RPMI7951 (cell line): ENCODE results near the gene ZDHHC17. TPM values are rescaled to one million over a fixed set of nuclear protein-coding genes. Genes with fewer than 3 reads are reported as not detected.

Experiments
- DNase-seq: peaks from one replicate; pipeline ENCODE4 v3.0.0-alpha.2; 2012; ENCODE audit warnings: low read depth
- total RNA-seq: library from RNA; depleted of rRNA; stranded (reverse); fragments of >200 nt; shearing (Covaris generic); gene quantifications from 2 replicates; pipeline ENCODE4 v1.2.3, GENCODE V29; 2014

ZDHHC17 gene
- total RNA-seq, 1 experiment from 2014 or later = 25.0 TPM

- peak; percentile 46 for DNase-seq
Observed at GRCh38 chr12:76878099-76878898, 114.4 kb downstream of the ZDHHC17 start.

DNA sequence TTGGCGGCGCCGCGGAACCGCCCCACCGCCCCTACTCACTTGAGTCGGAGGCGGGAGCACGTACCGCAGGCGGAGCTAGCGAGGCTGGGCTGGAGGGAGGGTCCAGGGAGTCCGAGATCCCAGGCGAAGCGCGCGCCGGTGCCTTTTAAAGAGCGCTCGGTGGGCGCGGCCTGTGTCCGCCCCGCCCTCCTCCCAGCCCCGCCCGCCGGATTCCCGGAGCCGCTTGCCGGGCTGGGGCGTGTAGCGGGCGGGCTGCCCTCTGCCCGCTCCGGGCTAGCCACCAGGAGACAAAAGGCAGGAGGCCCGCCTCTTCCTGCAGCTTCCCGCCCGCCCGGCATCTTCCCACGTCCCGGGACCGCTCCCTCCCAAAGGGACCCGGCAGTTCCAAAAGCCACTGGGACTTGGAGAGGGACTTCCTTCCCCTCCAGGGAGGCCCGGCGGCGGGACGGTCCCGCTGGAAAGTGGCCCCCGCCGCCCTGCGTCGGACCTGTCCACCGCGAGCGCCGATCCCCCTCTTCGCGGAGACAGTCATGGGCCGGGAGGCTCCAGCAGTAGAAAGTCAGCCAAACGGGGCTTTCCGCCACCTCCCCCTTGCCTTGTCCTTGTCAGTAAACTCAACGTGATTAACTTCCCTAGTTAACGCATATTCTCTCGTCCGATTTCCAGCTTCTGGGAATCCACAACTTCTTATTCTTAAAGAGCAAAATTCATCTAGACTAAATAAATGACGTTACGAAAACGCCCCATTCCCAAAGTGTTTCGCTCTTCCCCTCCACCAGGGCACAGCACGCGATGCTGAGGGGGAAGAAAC is 115.2 kb downstream of the ZDHHC17 start, which contains the start of gene CSRP2:
Gene CSRP2, minus strand, starts transcription at position 121 of the 811 bp plus-strand sequence. CDS start 12,759 bp downstream, outside the sequence.
- DNase-seq = peak; percentile 86

DNA sequence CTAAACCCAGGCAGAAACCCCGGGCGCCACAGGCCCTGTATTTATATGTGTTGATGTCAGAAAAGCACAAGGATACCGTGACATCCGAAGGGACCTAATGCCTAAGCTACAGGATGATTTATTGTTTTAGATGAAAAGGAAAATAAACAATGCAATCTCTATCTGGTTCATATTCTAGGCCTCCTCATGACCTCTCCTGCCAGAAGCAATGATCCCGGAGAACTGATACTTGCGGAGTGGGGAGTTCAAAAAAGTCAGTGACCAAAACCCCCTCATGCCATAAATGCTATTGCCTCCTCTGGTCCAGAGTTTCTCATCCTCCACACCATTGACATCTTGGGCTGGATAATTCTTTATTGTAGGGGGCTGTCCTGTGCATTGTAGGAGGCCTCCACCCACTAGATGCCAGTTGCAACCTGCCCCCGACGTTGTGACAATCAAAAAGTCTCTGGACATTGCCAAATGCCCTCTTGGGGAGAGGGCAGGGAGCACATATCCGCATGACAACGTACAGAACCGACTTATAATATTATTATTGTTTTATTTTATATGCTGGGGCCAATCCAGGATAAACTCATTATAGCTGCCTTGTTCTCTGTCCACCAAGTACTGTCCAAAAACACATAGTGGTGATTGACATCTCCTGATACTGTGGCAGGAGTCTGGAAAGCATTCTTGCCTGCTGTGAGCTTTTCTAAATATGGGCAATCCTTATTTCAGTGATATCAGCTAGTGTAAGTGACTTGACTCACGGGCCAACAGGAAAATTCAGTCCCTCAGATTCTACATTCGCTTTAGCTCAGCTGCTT is 116.0 kb downstream of the ZDHHC17 start:
- no peak for DNase-seq

- no peak for DNase-seq
Observed at GRCh38 chr12:76880519-76881023, 116.7 kb downstream of the ZDHHC17 start.

GRCh38 chr12:76881142-76881541 is 117.2 kb downstream of the ZDHHC17 start:
- DNase-seq = no peak

DNA sequence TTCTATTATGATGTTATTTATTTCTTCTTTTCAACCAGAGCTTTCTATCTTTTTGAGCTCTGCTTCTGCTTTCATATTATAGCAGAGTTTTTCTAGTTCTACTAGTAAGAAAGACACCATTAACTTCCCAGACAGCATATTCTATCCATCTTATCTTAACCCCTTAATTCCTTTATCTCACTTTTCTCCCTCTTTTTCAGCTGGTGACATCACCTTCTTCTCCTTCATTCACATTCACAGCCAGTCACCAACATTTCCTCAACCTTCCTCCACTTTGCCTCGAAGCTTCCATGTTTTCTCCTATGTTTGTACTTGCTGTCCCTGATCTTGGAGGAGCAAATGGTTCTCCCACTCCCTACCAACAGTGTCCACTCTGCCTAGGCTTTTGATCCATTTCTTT is 118.5 kb downstream of the ZDHHC17 start:
- no peak for DNase-seq

GRCh38 chr12:76883151-76883550 is 119.2 kb downstream of the ZDHHC17 start:
- no peak for DNase-seq

DNA sequence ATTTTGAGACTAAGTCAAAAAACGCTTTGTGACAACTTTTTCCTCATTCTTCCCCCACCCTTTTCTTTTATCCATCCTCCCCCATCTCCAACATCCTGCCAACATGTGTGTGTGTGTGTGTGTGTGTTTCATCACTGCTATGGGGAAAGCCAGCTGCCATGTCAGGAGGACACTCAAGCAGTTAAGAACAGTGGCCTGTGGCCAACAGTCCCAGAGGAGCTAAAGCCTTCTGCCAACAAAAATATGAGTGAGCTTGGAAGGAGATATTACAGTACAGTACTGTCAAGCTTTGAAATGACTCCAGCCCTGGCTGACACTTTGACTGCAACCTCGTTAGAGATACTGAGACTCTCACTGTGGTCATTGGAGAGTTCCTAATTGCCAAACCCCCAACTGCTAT is 119.9 kb downstream of the ZDHHC17 start:
- peak; percentile 55 for DNase-seq

DNA sequence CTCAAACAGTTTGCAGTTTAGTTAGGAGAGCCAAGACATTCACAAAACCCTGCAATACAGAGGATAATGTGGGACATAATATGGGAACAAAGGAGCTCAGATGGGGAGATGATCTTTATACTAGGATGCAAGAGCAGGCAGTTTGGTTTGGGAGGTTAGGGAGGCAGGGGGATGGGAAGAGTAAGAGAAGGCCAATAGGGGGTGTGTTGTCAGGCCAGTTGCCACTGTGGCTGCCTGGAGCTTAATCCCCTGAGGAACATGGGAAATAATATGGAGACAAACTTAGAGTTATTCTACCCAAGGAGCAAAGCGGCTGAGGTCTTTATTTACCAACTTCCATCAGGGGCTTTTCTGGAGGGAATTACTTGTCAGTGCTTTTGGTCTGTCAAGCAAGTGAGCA is 124.9 kb downstream of the ZDHHC17 start:
- no peak for DNase-seq

- DNase-seq = no peak
Observed at GRCh38 chr12:76890151-76891143, 126.5 kb downstream of the ZDHHC17 start.

- DNase-seq = no peak
Observed at GRCh38 chr12:76891609-76892008, 127.7 kb downstream of the ZDHHC17 start.

- DNase-seq = no peak
Observed at GRCh38 chr12:76895796-76896195, 131.9 kb downstream of the ZDHHC17 start.

- no peak for DNase-seq
Observed at GRCh38 chr12:76896274-76896673, 132.4 kb downstream of the ZDHHC17 start.

DNA sequence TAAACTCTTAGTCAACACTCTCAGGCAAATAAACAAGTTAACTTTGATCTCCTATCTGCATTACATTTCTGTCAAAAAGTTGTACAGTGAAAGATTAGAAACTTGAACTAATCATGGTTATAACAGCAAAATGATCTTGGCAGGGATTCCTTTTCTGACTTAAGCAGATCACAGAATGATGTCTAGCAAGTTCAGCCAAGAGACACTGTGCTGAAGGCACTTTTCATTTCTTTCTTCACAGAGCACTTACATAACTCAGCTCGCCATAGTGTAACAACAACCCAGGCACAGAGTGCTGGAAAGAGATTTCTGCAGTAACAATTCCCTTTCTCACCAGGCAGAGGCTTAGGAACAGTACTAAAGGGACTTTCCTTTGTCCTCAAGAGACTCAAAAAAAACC is 134.5 kb downstream of the ZDHHC17 start:
- no peak for DNase-seq

DNA sequence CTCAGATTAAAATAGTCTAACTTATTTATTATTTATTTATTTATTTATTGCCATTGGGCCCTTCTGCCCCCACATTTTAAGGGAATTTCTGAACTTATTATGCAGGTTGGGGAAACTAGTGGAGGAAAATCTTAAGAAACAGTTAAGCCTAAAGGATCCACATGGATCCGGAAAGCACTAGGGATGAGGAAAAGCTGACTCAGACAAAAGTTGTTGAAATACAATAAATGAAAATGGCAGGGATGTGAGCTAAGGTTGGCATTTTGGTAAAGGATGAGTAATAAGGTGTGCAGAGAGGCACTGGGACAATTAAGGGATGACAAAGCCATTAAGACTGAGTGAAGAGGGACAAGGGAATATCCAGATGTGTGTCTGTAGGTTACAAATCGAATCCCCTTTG is 135.6 kb downstream of the ZDHHC17 start:
- no peak for DNase-seq

DNA sequence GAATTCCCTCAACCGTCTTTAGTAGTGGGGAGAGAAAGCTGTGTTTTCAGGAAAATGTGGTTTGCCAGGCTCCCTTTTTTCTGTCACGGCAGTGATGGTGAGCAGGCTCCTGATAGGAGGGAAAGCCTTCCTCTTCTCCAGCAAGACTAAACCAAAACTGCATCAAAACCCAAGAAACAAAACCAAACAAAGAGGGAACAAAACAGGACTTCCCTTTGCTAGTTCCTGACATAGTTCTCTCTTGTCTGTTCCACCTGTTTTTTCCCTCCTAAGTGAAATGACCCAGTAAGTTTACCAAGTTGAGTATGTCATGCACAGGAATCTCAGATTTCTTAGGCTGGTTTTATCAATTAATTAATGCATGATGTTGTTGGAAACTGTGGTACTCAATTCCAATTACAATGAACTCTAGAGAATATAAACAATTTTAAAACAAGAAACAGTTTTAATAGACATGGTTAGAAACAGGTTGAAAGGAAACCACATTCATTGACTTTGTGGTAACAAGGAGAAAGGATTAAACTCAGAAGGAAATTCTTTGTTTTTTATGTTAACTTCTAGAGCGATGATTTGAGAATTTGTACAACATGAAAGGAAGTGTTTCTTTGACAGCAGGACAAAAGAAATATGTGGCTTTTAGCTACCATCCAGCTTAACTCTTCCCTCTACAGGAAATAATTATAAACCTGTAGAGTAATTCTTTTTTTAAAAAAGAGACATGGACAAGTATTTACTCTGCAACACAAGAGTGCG is 137.9 kb downstream of the ZDHHC17 start:
- no peak for DNase-seq
